IMR-90 (cell line): ENCODE data around the gene ACTN1.

Experiments
- BHLHE40 ChIP-seq: fragments of 150-350 bp; IDR thresholded peaks from 2 replicates; pipeline ENCODE4 v1.6.1; 2016; ENCODE audit warnings: mild to moderate bottlenecking, low read depth, low read length
- CEBPB ChIP-seq: IDR thresholded peaks from 2 replicates; pipeline ENCODE4 v1.6.1; 2012; ENCODE audit warnings: low read depth, low read length, improper control_type of control experiment
- ELK1 ChIP-seq: fragments of 150-350 bp; IDR thresholded peaks from 2 replicates; pipeline ENCODE4 v1.6.1; 2016; ENCODE audit warnings: low read depth, mild to moderate bottlenecking, low read length, moderate library complexity, borderline replicate concordance
- FOS ChIP-seq: fragments of 150-350 bp; IDR thresholded peaks from 2 replicates; pipeline ENCODE4 v1.6.1; 2016; ENCODE audit warnings: low read depth, low read length
- MAFK ChIP-seq: IDR thresholded peaks from 2 replicates; pipeline ENCODE4 v1.6.1; 2012; ENCODE audit warnings: low read depth, low read length, improper control_type of control experiment
- MAZ ChIP-seq: IDR thresholded peaks from 2 replicates; pipeline ENCODE4 v1.6.1; 2012; ENCODE audit warnings: low read depth, mild to moderate bottlenecking, low read length, improper control_type of control experiment, moderate library complexity, borderline replicate concordance
- MXI1 ChIP-seq: IDR thresholded peaks from 2 replicates; pipeline ENCODE4 v1.6.1; 2012; ENCODE audit warnings: low read depth, mild to moderate bottlenecking, low read length, moderate library complexity, borderline replicate concordance
- POLR2A ChIP-seq: IDR thresholded peaks from 2 replicates; pipeline ENCODE4 v1.6.1; 2012; ENCODE audit warnings: mild to moderate bottlenecking, low read depth, low read length
- RAD21 ChIP-seq: IDR thresholded peaks from 2 replicates; pipeline ENCODE4 v1.6.1; 2012; ENCODE audit warnings: low read length, improper control_type of control experiment
- RCOR1 ChIP-seq: IDR thresholded peaks from 2 replicates; pipeline ENCODE4 v1.6.1; 2012; ENCODE audit warnings: mild to moderate bottlenecking, low read length, improper control_type of control experiment; ENCODE audit not compliant: insufficient replicate concordance
- RFX5 ChIP-seq: IDR thresholded peaks from 2 replicates; pipeline ENCODE4 v1.8.0; 2012; ENCODE audit warnings: low read depth, mild to moderate bottlenecking, low read length, moderate library complexity
- SMC3 ChIP-seq: fragments of 150-350 bp; IDR thresholded peaks from 2 replicates; pipeline ENCODE4 v1.6.1; 2016; ENCODE audit warnings: low read depth, mild to moderate bottlenecking, antibody characterized with exemption, low read length, moderate library complexity
- USF2 ChIP-seq: fragments of 150-350 bp; IDR thresholded peaks from 2 replicates; pipeline ENCODE4 v1.6.1; 2017; ENCODE audit warnings: mild to moderate bottlenecking, antibody characterized with exemption, low read length, low read depth
- TF ChIP-seq, protein P1 (sequence below): conservative IDR thresholded peaks from 2 replicates; pipeline ENCODE4 v1.5.1; 2012; ENCODE audit warnings: mild to moderate bottlenecking, low read depth, low read length, improper control_type of control experiment

GRCh38 chr14:68906439-68906838 lies 72.7 kb downstream of the ACTN1 start:
- TF ChIP-seq RCOR1 (no peak), POLR2A (no peak), USF2 (no peak), CEBPB (no peak), RFX5 (no peak), MAFK (no peak), MXI1 (no peak), ELK1 (no peak), SMC3 (no peak), RAD21 (no peak), MAZ (no peak), BHLHE40 (no peak), FOS (no peak)
- TF ChIP-seq, protein P1, sequence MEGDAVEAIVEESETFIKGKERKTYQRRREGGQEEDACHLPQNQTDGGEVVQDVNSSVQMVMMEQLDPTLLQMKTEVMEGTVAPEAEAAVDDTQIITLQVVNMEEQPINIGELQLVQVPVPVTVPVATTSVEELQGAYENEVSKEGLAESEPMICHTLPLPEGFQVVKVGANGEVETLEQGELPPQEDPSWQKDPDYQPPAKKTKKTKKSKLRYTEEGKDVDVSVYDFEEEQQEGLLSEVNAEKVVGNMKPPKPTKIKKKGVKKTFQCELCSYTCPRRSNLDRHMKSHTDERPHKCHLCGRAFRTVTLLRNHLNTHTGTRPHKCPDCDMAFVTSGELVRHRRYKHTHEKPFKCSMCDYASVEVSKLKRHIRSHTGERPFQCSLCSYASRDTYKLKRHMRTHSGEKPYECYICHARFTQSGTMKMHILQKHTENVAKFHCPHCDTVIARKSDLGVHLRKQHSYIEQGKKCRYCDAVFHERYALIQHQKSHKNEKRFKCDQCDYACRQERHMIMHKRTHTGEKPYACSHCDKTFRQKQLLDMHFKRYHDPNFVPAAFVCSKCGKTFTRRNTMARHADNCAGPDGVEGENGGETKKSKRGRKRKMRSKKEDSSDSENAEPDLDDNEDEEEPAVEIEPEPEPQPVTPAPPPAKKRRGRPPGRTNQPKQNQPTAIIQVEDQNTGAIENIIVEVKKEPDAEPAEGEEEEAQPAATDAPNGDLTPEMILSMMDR = no peak
